Neural progenitor cell (in vitro differentiated cells): ENCODE results near the gene SOCS2. TPM values are rescaled to one million over a fixed set of nuclear protein-coding genes. Genes with fewer than 3 reads are reported as not detected.
"Not testable (repeated sequence)": the region's sequence is repeated elsewhere in the genome, so short reads cannot be mapped to it uniquely, and the experiment has no call there.

Experiments used
- DNase-seq: peaks from one replicate; pipeline ENCODE4 v3.0.0-alpha.2; 2016; ENCODE audit warnings: low spot score
- H2AFZ ChIP-seq: fragments of 200-600 bp; sonication (generic); replicated peaks from 2 replicates; pipeline ENCODE4 v1.6.1; 2016; ENCODE audit warnings: antibody characterized with exemption
- H3F3A ChIP-seq: fragments of 200-600 bp; sonication (generic); 2 replicates; pipeline ENCODE4 v1.6.1; 2016; ENCODE audit warnings: antibody characterized with exemption, low read depth
- H3K27ac ChIP-seq: fragments of 200-600 bp; sonication (generic); 2 replicates; pipeline ENCODE4 v1.5.1; 2016; ENCODE audit warnings: mild to moderate bottlenecking
- H3K27me3 ChIP-seq: fragments of 200-600 bp; sonication (generic); 2 replicates; pipeline ENCODE4 v1.6.1; 2016; ENCODE audit warnings: mild to moderate bottlenecking, moderate library complexity
- H3K36me3 ChIP-seq: fragments of 200-600 bp; sonication (generic); 2 replicates; pipeline ENCODE4 v1.5.1; 2016
- H3K4me1 ChIP-seq: fragments of 200-600 bp; sonication (generic); 2 replicates; pipeline ENCODE4 v1.6.1; 2016; ENCODE audit warnings: mixed run types
- H3K4me2 ChIP-seq: fragments of 200-600 bp; sonication (generic); 2 replicates; pipeline ENCODE4 v1.6.1; 2016
- H3K4me3 ChIP-seq: fragments of 200-600 bp; sonication (generic); 2 replicates; pipeline ENCODE4 v1.5.1; 2016
- H3K79me2 ChIP-seq: fragments of 200-600 bp; sonication (generic); 2 replicates; pipeline ENCODE4 v1.6.1; 2016; ENCODE audit warnings: low read depth
- H3K9ac ChIP-seq: fragments of 200-600 bp; sonication (generic); 2 replicates; pipeline ENCODE4 v1.6.1; 2016
- H3K9me3 ChIP-seq: fragments of 200-600 bp; sonication (generic); 2 replicates; pipeline ENCODE4 v1.5.1; 2016; ENCODE audit warnings: low read depth
- H4K20me1 ChIP-seq: fragments of 200-600 bp; sonication (generic); 2 replicates; pipeline ENCODE4 v1.6.1; 2016; ENCODE audit warnings: low read depth
- H3K27ac Mint-ChIP-seq: 3 replicates; pipeline ENCODE4 v1.8.0; 2021; ENCODE audit warnings: mixed read lengths
- H3K27me3 Mint-ChIP-seq: 2 replicates; pipeline ENCODE4 v1.8.0; 2022; ENCODE audit warnings: low read depth, mild to moderate bottlenecking, inconsistent platforms, moderate library complexity, mixed read lengths; ENCODE audit not compliant: insufficient read depth
- H3K36me3 Mint-ChIP-seq: 3 replicates; pipeline ENCODE4 v1.8.0; 2021; ENCODE audit warnings: mixed read lengths
- H3K4me1 Mint-ChIP-seq: 3 replicates; pipeline ENCODE4 v1.8.0; 2021; ENCODE audit warnings: mixed read lengths
- H3K4me3 Mint-ChIP-seq: 3 replicates; pipeline ENCODE4 v1.8.0; 2021; ENCODE audit warnings: mild to moderate bottlenecking, moderate library complexity, mixed read lengths
- H3K9me3 Mint-ChIP-seq: 3 replicates; pipeline ENCODE4 v1.8.0; 2020; ENCODE audit warnings: mixed read lengths
- EZH2 ChIP-seq: fragments of 200-600 bp; sonication (generic); IDR thresholded peaks from 2 replicates; pipeline ENCODE4 v1.6.1; 2017; ENCODE audit warnings: antibody characterized with exemption, mild to moderate bottlenecking, moderate library complexity
- EZH2phosphoT487 ChIP-seq: fragments of 200-600 bp; sonication (generic); IDR thresholded peaks from 2 replicates; pipeline ENCODE4 v1.6.1; 2017; ENCODE audit warnings: antibody characterized with exemption
- total RNA-seq: library from RNA; depleted of rRNA; stranded (reverse); fragments of >200 nt; gene quantifications from 2 replicates; pipeline ENCODE4 v1.2.3, GENCODE V29; 2015; ENCODE audit warnings: low replicate concordance
- TF ChIP-seq, protein P1 (sequence below): fragments of 200-600 bp; sonication (generic); IDR thresholded peaks from 2 replicates; pipeline ENCODE4 v1.5.1; 2017; ENCODE audit warnings: antibody characterized with exemption, mild to moderate bottlenecking

SOCS2 gene
- total RNA-seq, 1 donor from 2014 or later = 4.9 TPM

DNA sequence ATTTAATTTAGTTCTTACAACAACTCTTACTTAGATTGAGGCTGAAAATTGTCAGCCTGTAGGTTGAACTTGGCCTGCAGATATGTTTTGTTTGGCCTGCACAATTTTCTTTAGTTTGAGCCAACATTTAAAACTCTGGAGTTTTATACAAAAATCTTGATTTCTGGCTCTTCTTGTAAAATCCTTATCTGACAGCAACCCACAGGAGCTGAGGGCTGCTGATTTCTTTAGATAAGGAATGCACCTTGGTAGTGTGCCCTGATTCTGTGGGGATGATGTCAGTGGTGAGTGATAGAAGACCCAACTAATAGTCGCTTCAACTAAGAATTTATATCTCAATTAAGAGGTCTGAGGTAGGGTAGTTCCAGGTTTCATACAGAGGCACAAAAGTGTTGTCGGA is 49.5 kb downstream of the SOCS2 start:
- TF ChIP-seq, protein P1, sequence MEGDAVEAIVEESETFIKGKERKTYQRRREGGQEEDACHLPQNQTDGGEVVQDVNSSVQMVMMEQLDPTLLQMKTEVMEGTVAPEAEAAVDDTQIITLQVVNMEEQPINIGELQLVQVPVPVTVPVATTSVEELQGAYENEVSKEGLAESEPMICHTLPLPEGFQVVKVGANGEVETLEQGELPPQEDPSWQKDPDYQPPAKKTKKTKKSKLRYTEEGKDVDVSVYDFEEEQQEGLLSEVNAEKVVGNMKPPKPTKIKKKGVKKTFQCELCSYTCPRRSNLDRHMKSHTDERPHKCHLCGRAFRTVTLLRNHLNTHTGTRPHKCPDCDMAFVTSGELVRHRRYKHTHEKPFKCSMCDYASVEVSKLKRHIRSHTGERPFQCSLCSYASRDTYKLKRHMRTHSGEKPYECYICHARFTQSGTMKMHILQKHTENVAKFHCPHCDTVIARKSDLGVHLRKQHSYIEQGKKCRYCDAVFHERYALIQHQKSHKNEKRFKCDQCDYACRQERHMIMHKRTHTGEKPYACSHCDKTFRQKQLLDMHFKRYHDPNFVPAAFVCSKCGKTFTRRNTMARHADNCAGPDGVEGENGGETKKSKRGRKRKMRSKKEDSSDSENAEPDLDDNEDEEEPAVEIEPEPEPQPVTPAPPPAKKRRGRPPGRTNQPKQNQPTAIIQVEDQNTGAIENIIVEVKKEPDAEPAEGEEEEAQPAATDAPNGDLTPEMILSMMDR = no peak
- TF ChIP-seq EZH2phosphoT487 (no peak), EZH2 (no peak)
- no peak overlapping the region for H3K4me2 ChIP-seq
- no peaks in the 10 kb centered on the region for H3K9me3 ChIP-seq

DNA sequence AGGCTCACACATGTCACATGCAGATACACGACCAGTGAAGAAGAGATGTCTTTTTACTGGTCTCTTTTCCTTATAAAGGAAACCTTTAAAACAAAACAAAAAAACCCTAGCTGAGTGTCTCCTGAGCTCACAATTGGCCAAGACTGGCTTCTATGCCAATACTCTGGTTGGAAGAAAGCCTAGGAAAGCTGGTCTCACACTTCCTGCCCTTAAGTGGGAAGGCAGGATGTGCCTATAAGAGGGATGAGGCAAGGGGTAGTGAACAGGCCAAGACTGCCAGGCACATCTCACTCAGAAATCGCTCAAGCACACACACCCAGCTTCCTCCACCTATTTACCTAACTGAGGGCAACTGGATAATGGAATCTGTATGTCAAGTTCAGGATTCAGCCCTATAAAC is 50.0 kb downstream of the SOCS2 start:
- Mint-ChIP-seq H3K4me1 (no peaks in the 10 kb centered on the region), H3K36me3 (no peaks in the 10 kb centered on the region), H3K9me3 (peaks cover 5% of the 10 kb centered on the region), H3K4me3 (no peak overlapping the region), H3K27ac (no peak overlapping the region), H3K27me3 (peaks cover 6% of the 10 kb centered on the region)
- no peak overlapping the region for H2AFZ ChIP-seq
- no peaks in the 10 kb centered on the region for H3K27me3 ChIP-seq
- no peak overlapping the region for H3K4me3 ChIP-seq
- no peaks in the 10 kb centered on the region for H3K9me3 ChIP-seq
- TF ChIP-seq EZH2phosphoT487 (no peak), EZH2 (no peak)
- TF ChIP-seq, protein P1 = no peak
- H3K79me2 ChIP-seq = no peaks in the 10 kb centered on the region
- H3F3A ChIP-seq = no peaks in the 10 kb centered on the region
- no peaks in the 10 kb centered on the region for H4K20me1 ChIP-seq
- DNase-seq = no peak
- H3K4me2 ChIP-seq = no peak overlapping the region
- H3K4me1 ChIP-seq = no peaks in the 10 kb centered on the region
- H3K27ac ChIP-seq = no peak overlapping the region
- no peak overlapping the region for H3K9ac ChIP-seq
- H3K36me3 ChIP-seq = no peaks in the 10 kb centered on the region

More for the DNA sequence above, 49.5 kb downstream of the SOCS2 start:
- Mint-ChIP-seq H3K9me3 (peaks cover 5% of the 10 kb centered on the region), H3K27me3 (peaks cover 6% of the 10 kb centered on the region), H3K27ac (no peak overlapping the region), H3K36me3 (no peaks in the 10 kb centered on the region), H3K4me3 (no peak overlapping the region), H3K4me1 (no peaks in the 10 kb centered on the region)
- Histone ChIP-seq H4K20me1 (no peaks in the 10 kb centered on the region), H3K79me2 (no peaks in the 10 kb centered on the region), H3K9ac (no peak overlapping the region), H3K36me3 (no peaks in the 10 kb centered on the region), H3K27me3 (no peaks in the 10 kb centered on the region), H3K4me1 (peaks cover 2% of the 10 kb centered on the region), H3F3A (no peaks in the 10 kb centered on the region), H2AFZ (no peak overlapping the region), H3K27ac (no peak overlapping the region), H3K4me3 (no peak overlapping the region)
- no peak for DNase-seq

DNA sequence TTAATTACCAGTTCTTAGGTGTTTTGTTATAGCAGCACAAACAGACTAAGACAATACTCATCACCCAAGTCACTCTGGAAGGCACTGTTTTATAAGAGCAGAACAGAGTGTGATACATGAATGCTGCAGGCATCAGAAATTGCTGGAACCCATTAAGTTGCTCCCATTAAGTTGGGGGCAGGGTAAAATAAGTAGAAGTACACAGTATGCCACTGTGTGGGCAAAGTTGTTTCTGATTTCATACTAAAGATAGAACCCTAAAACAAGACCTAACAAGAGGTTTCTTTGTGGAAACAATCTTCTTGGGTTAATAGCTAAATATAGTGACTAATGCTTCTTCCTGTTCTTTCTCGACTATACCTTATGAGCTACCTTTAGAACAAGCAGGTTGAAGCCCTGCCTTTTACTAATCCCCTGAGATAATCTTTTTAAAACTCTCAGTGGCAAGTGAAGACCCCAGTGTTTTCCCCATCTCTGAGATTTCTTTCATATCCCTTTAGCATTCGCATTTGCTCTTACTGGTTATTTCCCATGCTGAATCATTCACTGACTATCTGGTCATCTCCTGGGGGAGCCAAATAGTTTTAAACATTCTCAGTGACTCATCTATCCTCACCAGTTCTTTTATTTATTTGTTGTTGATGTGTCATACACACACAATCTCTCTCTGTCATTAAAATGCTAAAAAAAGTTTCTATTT is 52.3 kb downstream of the SOCS2 start:
- H3K79me2 ChIP-seq = no peaks in the 10 kb centered on the region
- no peaks in the 10 kb centered on the region for H4K20me1 ChIP-seq
- no peaks in the 10 kb centered on the region for H3K4me1 Mint-ChIP-seq
- H3K27ac Mint-ChIP-seq = no peak overlapping the region
- no peaks in the 10 kb centered on the region for H3K9me3 ChIP-seq
- H3K9ac ChIP-seq = no peak overlapping the region
- no peaks in the 10 kb centered on the region for H3K36me3 ChIP-seq
- no peak for DNase-seq
- no peak overlapping the region for H3K27ac ChIP-seq
- no peak overlapping the region for H3K4me2 ChIP-seq
- no peak overlapping the region for H3K4me3 ChIP-seq
- H3K9me3 Mint-ChIP-seq = peaks cover 5% of the 10 kb centered on the region
- no peak overlapping the region for H2AFZ ChIP-seq
- H3K27me3 Mint-ChIP-seq = peaks cover 5% of the 10 kb centered on the region
- H3K4me1 ChIP-seq = no peaks in the 10 kb centered on the region
- no peaks in the 10 kb centered on the region for H3F3A ChIP-seq
- no peaks in the 10 kb centered on the region for H3K36me3 Mint-ChIP-seq
- TF ChIP-seq EZH2 (no peak), EZH2phosphoT487 (no peak)
- TF ChIP-seq, protein P1 = no peak
- H3K27me3 ChIP-seq = no peaks in the 10 kb centered on the region
- H3K4me3 Mint-ChIP-seq = no peak overlapping the region

DNA sequence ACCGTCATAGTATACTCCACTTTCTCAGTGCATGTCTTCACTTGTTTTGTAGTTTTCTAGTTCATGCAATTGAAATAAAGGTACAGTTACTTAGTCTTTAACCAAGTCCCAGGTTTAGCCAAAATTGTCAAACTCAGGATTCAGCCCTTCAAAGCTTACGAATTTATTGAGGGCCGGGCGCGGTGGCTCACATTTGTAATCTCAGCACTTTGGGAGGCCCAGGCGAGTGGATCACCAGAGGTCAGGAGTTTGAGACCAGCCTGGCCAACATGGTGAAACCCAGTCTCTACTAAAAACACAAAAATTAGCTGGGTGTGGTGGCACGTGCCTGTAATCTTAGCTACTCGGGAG is 52.8 kb downstream of the SOCS2 start:
- not testable (repeated sequence) for H3K27me3 Mint-ChIP-seq, H3K79me2 ChIP-seq, H3K4me3 ChIP-seq, H3F3A ChIP-seq, DNase-seq, H3K27ac ChIP-seq, H3K4me3 Mint-ChIP-seq, H3K9me3 Mint-ChIP-seq, H4K20me1 ChIP-seq, H2AFZ ChIP-seq, H3K4me2 ChIP-seq, H3K36me3 ChIP-seq, H3K9me3 ChIP-seq, H3K9ac ChIP-seq, H3K27ac Mint-ChIP-seq, H3K36me3 Mint-ChIP-seq, H3K4me1 ChIP-seq, H3K27me3 ChIP-seq, H3K4me1 Mint-ChIP-seq
